Stimulated activated CD8-positive, alpha-beta memory T cell treated with anti-CD3 and anti-CD28 coated beads, Interleukin-4, amount 100 ng/mL, for 1 hour (primary cell): ENCODE results near the gene ROBO1.

Source experiments
- DNase-seq, 2 donors: peaks; one replicate each; pipeline ENCODE4 v3.0.0-alpha.2; 2020; ENCODE audit warnings: low read depth in 2 of 2, low spot score in 1 of 2

The ROBO1 gene

DNA sequence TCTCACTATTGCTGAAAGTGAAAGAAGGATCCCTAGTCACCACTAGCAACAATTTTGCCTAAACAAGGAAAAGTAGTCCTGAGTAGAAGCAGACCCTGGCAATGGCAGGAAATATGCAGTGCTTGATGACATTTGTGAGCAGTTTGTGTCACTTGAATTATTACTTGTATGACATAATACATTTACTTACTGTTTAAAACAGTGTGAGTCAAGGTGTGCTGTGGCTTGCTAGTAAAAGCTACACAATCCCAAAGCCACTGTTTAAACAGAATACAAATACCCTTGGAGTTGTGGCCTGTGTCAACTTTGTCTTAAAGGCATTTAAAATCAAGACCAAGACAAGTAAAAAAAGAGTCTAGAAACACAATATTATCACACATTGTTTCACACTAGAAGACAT is 775.4 kb downstream of the ROBO1 start:
- DNase-seq, result no peak

DNA sequence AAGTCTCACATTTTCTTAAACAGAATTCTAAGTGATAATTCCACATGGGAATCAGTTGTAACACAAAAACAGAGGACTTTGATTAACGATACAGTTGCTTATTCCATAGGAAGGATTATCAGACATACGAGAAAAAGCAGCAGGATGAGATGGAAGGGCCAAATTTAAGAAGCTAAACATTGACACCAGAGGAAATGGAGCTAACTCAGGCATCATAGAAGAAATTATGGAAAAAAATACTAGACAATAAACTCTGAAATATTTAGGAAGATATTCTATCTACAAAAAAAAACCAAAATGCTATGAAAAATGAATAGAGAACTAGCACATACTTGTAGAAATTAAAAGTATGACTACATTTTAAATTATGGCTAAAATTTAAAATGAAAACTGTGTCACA is 776.1 kb downstream of the ROBO1 start:
- no peak for DNase-seq

DNA sequence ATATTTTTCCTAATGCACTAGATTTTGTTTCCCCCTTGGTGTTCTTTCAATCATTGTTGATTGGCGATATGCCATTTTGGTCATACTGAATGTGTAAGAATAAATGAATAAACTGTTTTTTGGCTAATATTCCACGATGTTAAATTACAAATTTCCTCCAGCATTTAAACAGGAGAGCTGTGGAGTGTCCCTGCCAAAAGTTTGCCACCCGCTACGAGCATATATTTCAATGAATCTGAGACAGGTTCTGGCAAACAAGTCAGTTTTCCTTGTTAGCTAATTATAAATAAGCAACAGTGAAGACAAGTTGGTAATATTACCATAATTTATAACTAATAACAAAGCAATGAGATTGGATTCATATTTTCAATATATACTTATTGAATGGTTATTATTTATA is 777.6 kb downstream of the ROBO1 start:
- no peak for DNase-seq

DNA sequence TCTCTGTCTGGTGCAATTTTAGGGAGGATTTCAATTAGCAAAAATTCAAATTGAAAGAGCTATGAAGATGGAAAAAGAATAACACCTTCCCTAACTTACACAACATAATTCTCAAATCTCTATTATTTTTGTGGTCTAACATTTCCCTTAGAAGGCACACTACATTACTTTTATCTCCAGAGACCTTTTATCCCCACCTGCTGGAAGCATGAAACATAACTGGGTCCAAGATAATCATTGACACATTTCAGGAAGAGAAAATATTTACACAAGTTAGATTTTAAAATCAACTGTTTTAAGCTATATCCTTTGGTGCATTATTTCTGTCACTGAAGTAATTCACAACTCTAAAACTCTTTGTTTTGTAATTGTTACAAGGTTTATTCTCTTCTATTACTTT is 779.5 kb downstream of the ROBO1 start:
- DNase-seq, result no peak

DNA sequence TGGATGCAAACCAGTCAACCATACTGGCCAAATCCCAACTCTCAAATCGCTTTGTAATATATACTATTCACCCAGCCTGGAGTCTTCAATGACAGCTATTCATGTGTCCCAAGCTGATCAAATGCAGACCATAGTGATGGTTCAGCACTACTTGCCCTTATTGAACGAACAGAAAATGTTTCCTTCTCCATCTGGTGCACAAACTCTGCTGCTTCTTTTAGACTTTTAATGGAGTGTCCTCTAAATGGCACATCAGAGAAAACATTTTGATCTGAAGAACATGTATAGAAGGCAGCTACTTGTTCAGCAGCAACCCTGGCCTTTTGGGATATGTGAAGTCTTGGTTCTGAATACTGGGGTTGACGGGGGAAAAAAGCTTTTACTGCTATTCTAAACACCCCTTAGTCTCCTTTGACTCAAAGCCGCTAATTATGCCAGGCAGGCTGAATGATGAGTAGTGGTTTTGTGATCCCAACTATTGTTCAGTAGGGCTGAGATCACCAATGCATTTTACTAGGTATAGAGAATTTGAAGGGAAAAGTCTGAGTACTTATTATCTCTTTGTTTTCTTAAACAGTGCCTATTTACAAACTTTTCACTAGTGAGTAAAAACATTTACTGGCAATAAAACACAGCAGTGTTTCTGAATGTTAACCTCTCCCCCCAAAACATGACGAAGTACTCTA is 781.2 kb downstream of the ROBO1 start:
- no peak for DNase-seq

DNA sequence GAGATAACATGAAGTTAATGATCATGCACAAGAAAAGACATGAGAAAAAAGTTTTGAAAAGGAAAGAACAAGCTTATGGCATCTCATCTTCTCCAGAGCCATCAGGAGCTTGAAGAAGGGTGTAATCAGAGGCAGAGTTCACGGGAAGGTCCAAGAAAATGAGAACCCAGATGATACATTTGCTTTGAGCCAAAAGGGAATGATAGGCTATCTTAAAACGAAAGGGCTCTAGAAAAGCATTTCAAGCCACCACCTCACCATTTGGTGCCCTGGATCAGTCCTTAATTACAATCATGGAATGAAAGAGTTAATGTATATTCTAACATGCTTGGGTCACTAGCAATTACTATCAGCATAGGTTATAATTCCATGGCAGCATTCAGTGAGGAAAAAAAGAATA is 781.8 kb downstream of the ROBO1 start:
- no peak for DNase-seq

DNA sequence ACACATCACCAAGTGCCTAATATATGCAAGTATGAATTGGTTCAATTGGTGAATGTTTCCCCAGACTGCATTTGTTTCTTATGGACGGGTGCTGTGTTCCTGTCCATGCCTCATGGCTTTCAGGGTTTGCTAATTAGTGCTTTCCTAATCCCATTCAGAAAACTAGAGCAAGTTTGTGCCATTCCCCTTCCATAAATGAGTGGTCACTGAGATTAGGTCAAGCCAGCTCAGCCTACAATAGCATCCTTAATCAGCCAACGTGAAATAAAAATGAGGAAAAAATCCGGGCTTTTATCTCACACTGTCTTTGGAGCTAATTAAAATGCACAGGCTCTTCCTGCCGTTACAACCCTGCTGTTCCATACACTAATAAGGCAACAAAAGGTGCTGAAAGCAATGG is 788.8 kb downstream of the ROBO1 start:
- DNase-seq, result no peak

DNA sequence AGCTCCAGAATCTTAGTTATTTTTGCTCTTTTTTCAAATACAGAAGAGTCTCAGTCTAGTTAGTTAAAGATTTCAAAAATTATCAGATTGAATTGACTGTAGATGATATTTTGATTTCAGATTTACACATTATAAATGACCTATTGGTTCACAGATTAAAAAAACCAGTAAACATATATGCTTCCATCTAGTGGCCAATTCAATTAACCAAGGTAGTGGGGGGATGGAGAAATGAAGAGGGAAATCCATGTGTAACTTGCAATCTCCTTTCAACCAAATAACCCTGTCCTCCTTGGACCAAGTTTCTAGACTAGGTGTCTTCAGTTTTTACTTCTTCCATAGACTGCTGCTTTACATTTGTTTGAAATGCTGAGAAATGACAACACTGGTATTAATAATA is 789.8 kb downstream of the ROBO1 start:
- DNase-seq, result no peak

DNA sequence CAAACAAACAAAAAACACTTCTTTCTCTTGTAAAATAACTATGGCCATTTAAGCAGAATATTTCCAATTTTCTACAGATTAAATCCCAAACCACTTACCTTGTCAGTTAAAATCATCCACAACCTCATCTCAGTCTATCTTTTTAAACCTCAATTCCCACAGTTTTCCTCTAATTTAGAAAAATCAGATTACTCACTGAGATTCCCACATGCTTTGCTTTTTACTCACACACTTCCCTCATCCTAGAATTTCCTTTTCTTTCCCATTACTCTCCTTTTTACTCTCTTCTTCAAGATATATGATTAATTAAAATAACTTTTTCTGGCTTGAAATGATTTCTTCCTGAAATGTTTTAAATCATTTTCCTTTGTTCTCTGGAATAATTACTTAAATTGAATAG is 790.7 kb downstream of the ROBO1 start:
- no peak for DNase-seq

DNA sequence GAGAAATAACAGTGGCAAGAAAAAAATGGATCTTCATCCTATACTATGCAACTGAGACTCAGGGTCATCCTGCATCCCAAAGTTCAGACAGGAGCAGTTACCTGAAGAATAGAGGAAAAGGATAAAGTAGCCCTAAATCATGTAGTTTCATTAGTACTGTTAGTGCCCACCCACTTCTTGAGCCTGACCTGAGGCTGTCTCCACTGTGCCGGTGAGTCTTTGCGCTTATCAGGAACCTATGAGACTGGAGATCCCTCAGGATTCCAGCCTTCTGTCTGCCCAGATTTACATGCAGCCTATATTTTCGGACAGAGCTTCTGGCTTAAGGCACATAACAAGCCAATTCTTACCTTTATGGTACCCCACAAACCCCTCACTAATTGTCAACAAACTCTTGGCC is 791.6 kb downstream of the ROBO1 start:
- no peak for DNase-seq

DNA sequence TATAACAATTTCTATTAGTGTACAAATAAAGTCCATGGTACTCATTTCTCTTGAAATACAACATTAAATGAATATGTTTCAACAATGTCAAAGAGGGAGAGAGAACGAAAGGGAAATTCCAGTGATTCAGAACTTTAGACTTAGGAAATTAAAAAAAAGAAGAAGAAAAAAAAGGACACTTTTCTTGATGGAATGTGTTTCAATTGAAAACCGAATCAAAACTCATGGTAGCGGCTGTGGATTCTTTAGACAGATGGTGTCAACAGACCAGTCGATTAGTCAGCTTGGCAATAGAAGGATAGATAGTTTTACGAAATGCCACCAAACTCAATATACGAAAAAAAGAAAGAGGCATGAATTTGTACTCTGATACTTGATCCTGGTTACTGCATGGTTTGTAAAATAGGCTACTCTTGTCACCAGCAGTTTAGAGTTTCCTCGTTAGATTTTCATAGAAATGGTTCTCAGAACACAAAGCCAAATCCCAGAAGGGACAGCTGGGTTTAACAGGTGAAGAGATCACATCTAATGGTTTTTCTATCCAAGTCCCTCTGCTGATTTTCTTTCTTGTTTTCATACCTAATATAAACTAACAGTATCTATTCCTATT is 793.5 kb downstream of the ROBO1 start:
- no peak for DNase-seq

DNA sequence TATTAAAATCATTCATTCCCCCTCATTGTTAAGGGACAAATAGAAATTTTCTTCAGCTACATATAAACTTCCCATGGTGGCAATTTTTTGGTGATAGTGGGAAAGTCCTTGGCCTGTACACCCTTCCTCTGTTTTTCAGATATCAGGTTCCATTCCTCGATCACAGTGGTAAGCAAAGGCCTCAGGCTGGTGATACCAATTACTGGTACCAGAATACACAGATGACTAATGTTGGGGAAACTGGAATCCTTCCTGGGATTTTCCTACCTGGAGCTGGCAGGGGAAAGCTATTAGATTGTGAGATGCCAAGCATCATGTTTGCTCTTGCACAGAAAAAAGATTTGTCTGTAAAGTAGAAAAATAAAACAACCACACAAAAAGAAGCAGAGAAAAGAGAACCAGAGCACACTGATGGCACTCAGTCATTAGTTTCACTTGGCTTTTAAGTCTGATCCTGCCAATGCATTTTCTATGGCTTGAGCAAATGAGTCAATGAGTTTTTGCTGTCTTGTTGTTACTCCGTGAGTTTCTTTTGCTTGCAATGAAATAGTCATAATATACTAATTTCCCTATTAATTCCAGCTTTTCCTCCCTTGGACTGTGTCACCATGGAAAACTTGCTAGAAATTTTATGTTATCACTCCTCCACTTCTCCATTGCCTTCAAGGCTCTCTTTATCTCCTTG is 795.0 kb downstream of the ROBO1 start:
- DNase-seq, result no peak

DNA sequence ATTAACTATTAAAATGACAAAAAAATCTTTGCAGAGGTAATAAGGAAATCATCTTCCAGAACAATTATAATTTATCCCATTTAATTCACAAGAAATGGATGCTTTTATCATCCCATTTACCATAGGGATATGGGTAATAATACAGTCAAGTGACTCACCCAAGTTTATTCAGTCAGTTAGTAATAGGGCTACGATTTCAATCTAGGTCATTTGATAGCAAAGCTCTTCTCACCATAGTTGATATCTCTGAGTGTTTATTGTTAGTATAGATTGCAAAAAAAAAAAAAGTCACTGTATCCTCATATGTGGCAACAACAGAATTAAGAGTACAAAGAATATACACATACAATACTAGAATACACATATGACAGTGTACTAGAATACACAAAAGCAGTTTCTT is 797.1 kb downstream of the ROBO1 start:
- DNase-seq, result no peak

DNA sequence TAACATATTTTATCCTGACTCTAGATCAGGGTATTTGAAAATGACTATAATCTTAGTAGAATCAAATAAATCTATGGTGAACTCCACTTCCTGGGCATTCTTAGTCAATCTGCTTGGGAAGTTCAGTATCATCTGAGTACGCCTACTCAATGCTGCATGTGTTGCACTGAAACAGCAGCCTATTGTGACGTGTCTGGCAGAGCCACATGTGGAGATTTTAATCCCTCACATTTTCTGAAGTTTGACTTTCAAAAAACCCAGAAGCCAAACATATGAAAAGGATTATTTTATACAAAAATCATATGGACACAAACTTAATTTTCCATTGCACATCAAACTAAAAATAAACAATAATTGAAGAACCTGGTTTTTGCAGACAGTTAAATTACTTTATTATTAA is 798.3 kb downstream of the ROBO1 start:
- no peak for DNase-seq

DNA sequence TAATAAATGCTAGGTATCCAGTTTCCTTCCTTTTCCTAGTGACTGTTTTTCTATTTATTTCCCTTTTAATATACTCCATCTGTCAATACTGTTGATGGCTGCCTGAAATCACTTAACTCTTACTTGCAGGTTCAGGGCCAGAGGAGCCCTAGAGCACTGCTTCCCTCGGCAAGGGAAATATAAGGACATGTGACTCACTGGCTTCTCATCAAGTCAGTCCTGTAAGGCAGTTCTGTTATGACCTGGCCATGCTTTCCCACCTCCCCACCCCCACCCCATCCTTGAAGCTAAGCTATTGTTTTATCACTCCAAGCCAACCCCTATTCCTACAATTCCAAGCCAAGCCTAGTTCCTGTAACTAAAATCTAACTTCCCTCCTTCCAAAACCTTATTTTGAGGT is 800.7 kb downstream of the ROBO1 start:
- no peak for DNase-seq

DNA sequence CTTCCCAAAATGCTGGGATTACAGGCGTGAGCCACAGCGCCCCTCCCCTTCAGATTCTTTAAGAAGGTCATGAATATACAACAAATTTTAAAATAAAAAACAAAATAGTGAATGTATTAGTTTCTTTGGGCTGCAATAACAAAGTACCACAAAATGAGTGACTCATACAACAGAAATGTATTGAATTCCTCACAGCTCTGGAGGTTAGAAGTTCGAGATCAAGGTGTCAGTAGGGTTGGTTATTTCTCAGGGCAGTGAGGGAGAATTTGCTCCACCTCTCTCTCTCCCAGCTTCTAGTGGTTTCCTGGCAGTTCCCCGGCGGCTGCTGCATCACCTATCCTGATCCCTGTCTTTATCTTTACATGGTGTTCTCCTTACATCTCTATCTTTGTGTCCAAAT is 804.0 kb downstream of the ROBO1 start:
- no peak for DNase-seq

DNA sequence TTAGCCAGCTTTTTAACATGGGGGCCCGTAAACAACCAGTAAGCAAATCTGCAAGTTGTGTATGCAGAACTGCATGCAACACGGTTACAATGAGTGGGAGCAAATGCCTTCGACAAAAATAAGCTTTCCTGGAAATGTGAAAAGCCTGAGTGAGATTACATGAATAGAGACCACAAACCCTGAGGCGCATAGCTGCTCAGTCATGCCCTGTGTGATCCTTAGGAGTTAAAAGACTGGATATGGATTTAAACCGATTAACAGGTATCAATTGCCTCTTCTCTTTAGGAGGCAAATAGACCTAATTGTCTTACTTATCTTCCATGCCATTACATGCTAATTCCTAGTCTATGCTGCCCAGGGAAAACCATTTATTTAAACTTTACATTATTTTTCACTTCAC is 810.3 kb downstream of the ROBO1 start:
- no peak for DNase-seq

DNA sequence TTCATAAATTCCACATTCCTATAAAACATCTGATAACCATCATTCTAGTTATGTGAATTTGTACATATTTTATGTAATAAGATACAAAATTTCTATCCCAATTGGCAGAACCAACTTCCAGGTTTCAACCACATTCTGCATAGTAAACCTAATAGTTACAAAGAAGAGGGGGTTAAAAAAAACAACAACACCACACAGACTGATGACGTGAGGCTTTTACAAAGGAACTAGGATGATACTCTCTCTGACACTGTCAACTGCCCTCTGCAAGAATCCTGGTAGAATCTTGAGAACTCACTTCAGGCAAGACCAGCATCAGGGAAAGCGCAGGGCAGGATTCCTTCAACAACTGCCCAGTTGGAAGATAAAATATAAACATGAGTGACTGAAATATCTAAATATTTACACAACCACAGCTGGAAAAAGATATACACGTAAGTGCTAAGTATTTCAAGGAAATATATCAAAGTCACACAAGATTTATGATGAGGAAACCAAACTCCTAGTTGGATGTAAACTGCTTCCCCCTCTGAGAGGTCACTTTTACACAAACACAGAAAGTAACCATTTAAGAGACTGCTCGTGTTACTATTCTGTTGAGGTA is 816.4 kb downstream of the ROBO1 start:
- DNase-seq, result no peak

DNA sequence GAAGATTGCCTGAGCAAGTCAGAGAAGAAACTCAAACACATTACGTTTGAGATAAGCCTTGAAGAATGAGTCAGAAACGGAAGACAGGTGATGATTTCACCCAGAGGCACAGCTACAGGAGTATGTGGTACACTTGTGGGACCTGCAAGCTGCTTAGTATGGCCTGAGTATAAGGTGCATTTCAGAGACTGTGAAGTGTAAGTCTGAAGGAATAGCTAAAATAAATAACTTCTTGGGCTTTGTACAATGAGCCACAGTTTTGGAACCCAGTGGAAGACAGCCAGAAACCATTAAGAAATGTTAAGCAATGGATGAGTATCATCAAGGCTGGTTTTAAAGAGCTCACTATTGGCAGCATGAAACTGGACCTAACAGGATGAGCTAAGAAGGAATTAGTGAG is 826.2 kb downstream of the ROBO1 start:
- DNase-seq, result no peak

DNA sequence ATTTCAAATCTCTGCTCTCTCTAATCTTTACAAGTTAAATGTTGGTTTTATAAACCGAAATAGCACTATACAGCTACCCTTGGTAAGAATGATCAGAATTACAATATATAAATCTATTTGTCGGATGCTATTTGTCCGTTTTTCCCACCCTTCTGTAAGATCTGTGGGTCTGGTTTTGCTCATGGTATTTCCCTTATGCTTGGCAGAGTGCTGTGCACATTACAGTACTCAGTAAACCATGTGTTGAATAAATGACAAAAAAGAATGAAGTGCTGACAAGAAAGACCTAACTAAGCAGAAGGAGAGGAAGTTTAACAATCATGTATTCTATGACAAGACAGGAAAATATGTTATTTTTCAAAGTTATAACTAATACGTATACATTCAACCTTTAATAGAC is 827.2 kb downstream of the ROBO1 start:
- DNase-seq, result no peak

DNA sequence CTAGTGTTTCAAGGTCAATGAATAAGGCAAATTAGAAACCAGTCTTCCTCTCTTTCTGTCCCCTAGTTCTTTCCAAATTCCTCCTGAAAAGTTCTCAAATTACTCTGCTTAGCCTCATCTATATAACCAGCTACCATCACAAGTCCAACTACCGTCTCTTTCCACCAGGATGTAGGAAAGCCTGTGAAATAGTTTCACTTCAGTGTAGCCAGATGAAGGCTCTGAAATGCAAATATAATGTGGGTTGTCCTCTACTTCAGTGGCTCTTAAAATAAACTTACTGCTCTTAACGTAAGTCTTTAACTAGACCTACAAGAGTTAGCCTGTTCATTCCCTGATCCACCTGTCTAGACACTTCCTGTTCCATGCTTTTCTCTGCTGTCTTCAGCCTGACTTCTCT is 827.7 kb downstream of the ROBO1 start:
- no peak for DNase-seq

DNA sequence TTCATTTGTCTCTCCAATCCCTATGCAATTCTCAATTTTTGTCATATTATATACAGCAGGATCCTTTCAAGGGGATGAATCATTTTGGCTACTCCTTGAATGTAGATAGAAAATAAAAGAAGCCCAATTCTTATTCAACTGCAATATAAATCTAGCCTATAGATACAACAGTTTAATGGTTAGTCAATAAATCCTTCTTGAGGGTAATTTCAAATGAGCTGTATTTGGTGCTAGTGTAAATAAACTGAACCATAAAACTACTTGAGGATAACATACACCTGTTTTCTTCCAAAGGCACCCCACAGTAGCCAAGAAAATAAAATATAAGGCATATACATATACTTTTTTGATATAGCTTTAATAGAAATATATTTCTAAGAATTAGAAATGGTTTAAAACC is 830.3 kb downstream of the ROBO1 start:
- DNase-seq, result no peak
